IPS-18a (cell line): Measurements from ENCODE around the gene EYS.
"Not testable (repeated sequence)": the region's sequence is repeated elsewhere in the genome, so short reads cannot be mapped to it uniquely, and the experiment has no call there.

ENCODE experiments used
- H3K27ac ChIP-seq: one replicate; pipeline ENCODE4 v1.5.1; 2013; ENCODE audit warnings: low read length
- H3K27me3 ChIP-seq: one replicate; pipeline ENCODE4 v1.6.1; 2013; ENCODE audit warnings: mild to moderate bottlenecking, low read length; ENCODE audit not compliant: control insufficient read depth, insufficient read depth
- H3K36me3 ChIP-seq: one replicate; pipeline ENCODE4 v1.6.1; 2013; ENCODE audit warnings: low read depth, low read length; ENCODE audit not compliant: control insufficient read depth
- H3K4me1 ChIP-seq: one replicate; pipeline ENCODE4 v1.6.1; 2013; ENCODE audit warnings: low read depth, low read length; ENCODE audit not compliant: control insufficient read depth
- H3K4me3 ChIP-seq: one replicate; pipeline ENCODE4 v1.5.1; 2013; ENCODE audit warnings: low read length
- H3K9ac ChIP-seq: one replicate; pipeline ENCODE4 v1.6.1; 2013; ENCODE audit warnings: mild to moderate bottlenecking, low read length, moderate library complexity
- H3K9me3 ChIP-seq: one replicate; pipeline ENCODE4 v1.6.1; 2013; ENCODE audit warnings: low read depth, low read length; ENCODE audit not compliant: control insufficient read depth

Gene EYS

GRCh38 chr6:63739094-63739687 is 1967.8 kb downstream of the EYS start:
- H3K36me3 ChIP-seq = no peaks in the 10 kb centered on the region

GRCh38 chr6:63738190-63738589 is 1968.8 kb downstream of the EYS start:
- H3K4me1 ChIP-seq, H3K36me3 ChIP-seq, H3K27me3 ChIP-seq, H3K9me3 ChIP-seq, H3K27ac ChIP-seq, H3K4me3 ChIP-seq, H3K9ac ChIP-seq: not testable (repeated sequence)

More at GRCh38 chr6:63739094-63739687, 1967.8 kb downstream of the EYS start:
- Histone ChIP-seq H3K4me3 (no peak overlapping the region), H3K9me3 (no peaks in the 10 kb centered on the region), H3K4me1 (no peaks in the 10 kb centered on the region), H3K27me3 (no peaks in the 10 kb centered on the region), H3K9ac (no peak overlapping the region), H3K27ac (no peak overlapping the region)

- Histone ChIP-seq H3K4me1 (no peaks in the 10 kb centered on the region), H3K27ac (no peak overlapping the region), H3K36me3 (no peaks in the 10 kb centered on the region), H3K9me3 (no peaks in the 10 kb centered on the region), H3K4me3 (no peak overlapping the region), H3K9ac (no peak overlapping the region), H3K27me3 (no peaks in the 10 kb centered on the region)
Observed at GRCh38 chr6:63734923-63735322, 1972.1 kb downstream of the EYS start.

GRCh38 chr6:63732336-63732735 is 1974.7 kb downstream of the EYS start:
- Histone ChIP-seq H3K9me3 (no peaks in the 10 kb centered on the region), H3K4me1 (no peaks in the 10 kb centered on the region), H3K36me3 (no peaks in the 10 kb centered on the region), H3K27ac (no peak overlapping the region), H3K27me3 (no peaks in the 10 kb centered on the region), H3K9ac (no peak overlapping the region), H3K4me3 (no peak overlapping the region)

- Histone ChIP-seq H3K27me3 (no peaks in the 10 kb centered on the region), H3K9me3 (no peaks in the 10 kb centered on the region), H3K36me3 (no peaks in the 10 kb centered on the region), H3K9ac (no peak overlapping the region), H3K4me3 (no peak overlapping the region), H3K4me1 (no peaks in the 10 kb centered on the region), H3K27ac (no peak overlapping the region)
Observed at GRCh38 chr6:63731930-63732329, 1975.1 kb downstream of the EYS start.

GRCh38 chr6:63730311-63730710 is 1976.7 kb downstream of the EYS start:
- H3K9me3 ChIP-seq = no peaks in the 10 kb centered on the region
- H3K4me1 ChIP-seq = no peaks in the 10 kb centered on the region
- no peak overlapping the region for H3K4me3 ChIP-seq
- H3K27ac ChIP-seq = no peak overlapping the region
- H3K9ac ChIP-seq = no peak overlapping the region
- H3K36me3 ChIP-seq = no peaks in the 10 kb centered on the region
- H3K27me3 ChIP-seq = no peaks in the 10 kb centered on the region

GRCh38 chr6:63724721-63725120 is 1982.3 kb downstream of the EYS start:
- no peak overlapping the region for H3K9ac ChIP-seq
- H3K27me3 ChIP-seq = no peaks in the 10 kb centered on the region
- no peaks in the 10 kb centered on the region for H3K4me1 ChIP-seq
- no peaks in the 10 kb centered on the region for H3K9me3 ChIP-seq
- no peak overlapping the region for H3K4me3 ChIP-seq
- H3K36me3 ChIP-seq = no peaks in the 10 kb centered on the region
- H3K27ac ChIP-seq = no peak overlapping the region

GRCh38 chr6:63721181-63721580 is 1985.8 kb downstream of the EYS start:
- Histone ChIP-seq H3K27ac (no peak overlapping the region), H3K4me1 (no peaks in the 10 kb centered on the region), H3K27me3 (no peaks in the 10 kb centered on the region), H3K36me3 (no peaks in the 10 kb centered on the region), H3K4me3 (no peak overlapping the region), H3K9me3 (no peaks in the 10 kb centered on the region), H3K9ac (no peak overlapping the region)

- H3K36me3 ChIP-seq = peaks cover 23% of the 10 kb centered on the region
Observed at GRCh38 chr6:63716169-63716568, 1990.9 kb downstream of the EYS start.

GRCh38 chr6:63714091-63714490 is 1992.9 kb downstream of the EYS start:
- Histone ChIP-seq H3K36me3 (peaks cover 43% of the 10 kb centered on the region), H3K9ac (no peak overlapping the region), H3K4me3 (no peak overlapping the region), H3K27ac (no peak overlapping the region), H3K9me3 (no peaks in the 10 kb centered on the region), H3K27me3 (no peaks in the 10 kb centered on the region), H3K4me1 (no peaks in the 10 kb centered on the region)

More at GRCh38 chr6:63716169-63716568, 1990.9 kb downstream of the EYS start:
- Histone ChIP-seq H3K4me1 (no peaks in the 10 kb centered on the region), H3K9ac (no peak overlapping the region), H3K27ac (no peak overlapping the region), H3K4me3 (no peak overlapping the region), H3K9me3 (no peaks in the 10 kb centered on the region), H3K27me3 (no peaks in the 10 kb centered on the region)

- H3K36me3 ChIP-seq = peaks cover 45% of the 10 kb centered on the region
- no peak overlapping the region for H3K27ac ChIP-seq
- H3K9me3 ChIP-seq = no peaks in the 10 kb centered on the region
- H3K9ac ChIP-seq = no peak overlapping the region
- no peaks in the 10 kb centered on the region for H3K27me3 ChIP-seq
- no peak overlapping the region for H3K4me3 ChIP-seq
- H3K4me1 ChIP-seq = no peaks in the 10 kb centered on the region
Observed at GRCh38 chr6:63713332-63713731, 1993.7 kb downstream of the EYS start.

GRCh38 chr6:63709148-63709547 is 1997.9 kb downstream of the EYS start:
- Histone ChIP-seq H3K27me3 (no peaks in the 10 kb centered on the region), H3K4me1 (no peaks in the 10 kb centered on the region), H3K27ac (no peak overlapping the region), H3K36me3 (peaks cover 78% of the 10 kb centered on the region), H3K9me3 (no peaks in the 10 kb centered on the region), H3K4me3 (no peak overlapping the region), H3K9ac (no peak overlapping the region)
